HG03378 (cell line): Measurements from ENCODE around the gene TEX13C.
"Not testable (repeated sequence)": the region's sequence is repeated elsewhere in the genome, so short reads cannot be mapped to it uniquely, and the experiment has no call there.

Experiments
- ATAC-seq: cut with Tn5 transposase; IDR thresholded peaks from one replicate; pipeline ENCODE4 v1.9.1; 2021; ENCODE audit warnings: mild to moderate bottlenecking, moderate library complexity; ENCODE audit not compliant: unreplicated experiment

The TEX13C gene

DNA sequence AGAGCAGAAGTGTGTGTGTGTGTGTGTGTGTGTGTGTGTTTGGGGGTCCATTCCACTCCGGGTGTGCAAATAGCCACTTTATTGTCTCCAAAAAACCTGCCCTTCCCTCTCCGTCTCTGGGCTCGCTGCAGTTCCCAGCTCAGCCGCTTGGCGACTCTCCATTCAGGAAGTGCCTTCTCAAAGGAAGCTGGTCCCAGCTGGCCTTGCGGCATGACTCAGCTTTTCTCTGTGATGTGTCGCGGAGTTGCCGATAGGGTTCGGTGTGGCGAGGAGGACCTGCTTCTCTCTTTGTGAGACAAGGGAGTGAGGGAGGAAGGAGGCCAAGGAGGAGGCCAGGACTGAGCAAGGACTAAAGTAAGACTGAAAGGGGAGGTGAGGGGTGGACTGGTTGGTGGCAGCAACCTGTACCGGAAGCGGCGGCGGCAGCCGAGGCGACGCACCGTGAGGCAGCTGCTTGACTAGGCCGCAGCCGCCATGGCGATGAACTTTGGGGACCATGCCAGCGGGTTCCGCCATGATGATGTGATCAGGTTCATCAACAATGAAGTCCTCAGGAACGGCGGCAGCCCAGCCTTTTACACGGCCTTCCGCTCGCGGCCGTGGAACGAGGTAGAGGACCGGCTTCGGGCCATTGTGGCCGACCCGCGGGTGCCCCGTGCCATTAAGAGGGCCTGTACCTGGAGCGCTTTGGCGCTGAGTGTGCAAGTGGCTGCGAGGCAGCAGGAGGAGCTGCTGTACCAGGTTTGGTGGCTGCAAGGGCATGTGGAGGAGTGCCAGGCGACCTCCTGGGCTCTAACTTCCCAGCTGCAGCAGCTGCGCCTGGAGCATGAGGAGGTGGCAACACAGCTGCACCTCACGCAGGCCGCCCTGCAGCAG, at the start of gene TEX13C:
TEX13C (plus strand) TSS at position 226 of the 876 bp plus-strand sequence; CDS start at position 475, 249 bp downstream.
- ATAC-seq, result no peak

DNA sequence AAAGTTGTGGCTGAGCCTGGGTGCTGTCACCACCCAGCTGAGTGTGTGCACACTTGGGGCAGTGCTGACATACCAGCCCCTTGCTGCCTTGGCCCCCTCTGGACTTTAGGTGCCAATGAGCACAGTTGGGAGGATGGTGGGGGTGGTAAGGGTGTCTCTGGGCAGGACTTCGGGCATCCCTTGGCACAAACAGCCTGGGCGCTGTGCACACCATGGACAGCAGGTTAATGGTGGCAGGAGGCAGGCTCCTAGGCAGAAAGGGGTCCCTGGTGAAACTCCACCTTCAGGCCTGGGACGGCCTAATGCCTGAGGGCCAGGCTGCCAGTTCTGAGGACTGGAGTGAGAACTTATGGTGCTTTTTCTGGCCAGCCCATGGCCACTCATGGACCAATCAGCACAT, 32.4 kb upstream of the TEX13C start:
- ATAC-seq, result no peak

DNA sequence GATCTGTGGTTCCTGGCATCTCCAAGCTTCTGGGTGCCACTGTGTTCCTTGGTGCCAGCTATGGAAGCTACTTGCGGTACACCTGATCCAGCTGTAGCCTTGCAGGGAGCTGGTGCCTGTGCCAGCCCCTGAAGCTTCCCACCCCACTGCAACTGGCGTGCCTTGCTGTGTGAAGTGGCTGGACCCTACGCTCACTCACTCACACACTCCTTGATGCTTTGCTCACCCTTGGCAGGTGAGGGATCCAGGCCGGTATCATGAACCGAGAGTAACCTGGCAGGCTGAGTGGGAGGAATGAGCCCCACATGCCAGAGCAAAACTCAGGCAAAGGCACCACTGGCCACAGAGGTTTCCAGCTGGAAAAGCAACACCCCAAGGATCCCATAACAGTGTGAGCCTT, 31.3 kb upstream of the TEX13C start:
- ATAC-seq, result no peak

DNA sequence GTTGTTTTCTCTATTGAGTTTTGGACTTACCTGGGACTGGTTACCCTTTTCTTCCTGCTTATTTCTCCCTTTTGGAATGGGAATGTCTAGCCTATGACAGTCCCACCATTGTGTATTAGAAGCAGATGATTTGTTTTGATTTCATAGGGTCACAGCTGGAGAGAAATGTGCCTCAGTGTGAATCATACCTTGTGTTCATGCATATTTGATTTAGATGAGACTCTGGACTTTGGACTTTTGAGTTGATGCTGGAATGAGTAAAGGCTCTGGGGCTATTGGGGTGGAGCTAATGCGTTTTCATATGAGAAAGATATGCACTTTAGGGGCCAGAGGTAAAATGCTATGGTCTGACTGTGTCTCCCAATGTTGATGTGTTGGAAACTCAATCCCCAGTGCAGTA, 30.5 kb upstream of the TEX13C start:
- ATAC-seq, result no peak

DNA sequence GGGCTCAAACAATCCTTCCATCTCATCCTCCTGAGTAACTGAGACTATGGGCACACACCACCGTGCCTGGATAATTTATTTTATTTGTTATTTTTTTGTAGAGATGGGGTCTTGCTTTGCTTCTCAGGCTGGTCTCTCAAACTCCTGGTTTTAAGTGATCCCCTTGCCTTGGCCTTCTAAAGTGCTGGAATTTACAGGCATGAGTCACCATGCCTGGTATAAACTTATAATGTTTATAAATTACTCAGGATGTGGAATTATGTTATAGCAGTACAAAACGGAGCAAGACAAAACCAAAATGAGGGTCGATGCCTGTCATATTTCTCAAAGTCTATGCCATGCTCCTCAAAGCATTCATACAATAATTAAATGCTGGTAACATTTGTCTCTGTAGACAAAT, 29.8 kb upstream of the TEX13C start:
- no peak for ATAC-seq

DNA sequence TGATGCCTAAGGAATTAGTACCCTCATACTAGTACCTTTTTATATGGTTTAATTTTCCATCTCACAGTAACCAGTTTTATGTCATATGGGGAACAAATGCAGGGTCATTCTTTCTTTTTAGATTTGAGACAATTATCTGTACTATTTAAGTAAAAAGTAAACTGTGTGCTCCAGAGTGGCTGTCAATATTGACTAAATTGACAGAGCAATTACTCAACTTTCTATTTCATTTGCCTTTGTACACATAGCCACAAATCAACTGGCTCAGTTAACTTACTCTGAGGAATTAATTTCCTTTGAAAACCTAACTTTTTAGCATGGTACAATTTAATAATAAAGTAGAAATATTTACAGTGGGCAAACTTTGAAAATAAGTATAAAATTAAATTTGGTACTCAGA, 28.5 kb upstream of the TEX13C start:
- ATAC-seq, result no peak

DNA sequence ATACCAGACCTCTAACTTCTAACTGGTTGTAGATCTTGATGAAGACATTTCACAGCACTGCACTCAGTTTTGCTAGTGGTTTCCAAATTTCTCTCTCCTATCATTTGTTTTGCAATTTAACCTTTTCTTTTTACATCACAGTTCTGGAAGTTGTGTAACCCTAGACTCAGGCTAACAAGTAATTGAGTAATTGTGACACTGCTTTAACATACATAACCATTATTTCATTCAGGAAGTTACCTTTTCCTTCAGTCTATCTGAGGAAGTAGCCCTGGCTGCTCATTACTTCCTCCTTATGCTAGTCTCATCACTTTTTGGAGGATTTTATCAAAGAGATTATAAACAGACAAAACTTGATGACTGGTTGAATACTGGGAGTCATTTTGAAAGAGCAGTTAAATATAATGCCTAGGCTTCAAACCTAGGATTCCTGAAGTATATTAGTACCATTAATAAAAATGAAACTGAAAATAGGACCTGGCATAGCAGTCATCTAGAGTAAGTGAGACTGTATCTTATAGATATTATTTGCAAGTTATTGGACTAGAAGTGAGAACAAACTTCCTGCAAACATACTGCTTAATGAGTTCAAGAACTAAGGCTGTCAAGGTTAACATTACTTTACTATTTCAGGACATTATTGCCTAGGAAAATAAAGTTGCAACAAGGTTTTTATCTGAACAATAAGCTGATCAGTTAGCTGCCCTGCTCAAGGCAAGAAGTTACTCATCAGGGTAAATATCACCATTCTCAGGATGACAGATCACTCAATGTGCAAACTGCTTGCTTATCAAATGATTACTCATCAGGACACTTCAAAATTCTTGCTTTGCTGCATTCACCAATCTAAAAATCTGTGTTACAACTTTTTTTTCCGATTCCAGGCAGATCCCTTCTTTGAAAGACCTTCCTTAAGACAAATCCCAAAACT, 25.6 kb upstream of the TEX13C start:
- ATAC-seq, result peak; percentile 60

DNA sequence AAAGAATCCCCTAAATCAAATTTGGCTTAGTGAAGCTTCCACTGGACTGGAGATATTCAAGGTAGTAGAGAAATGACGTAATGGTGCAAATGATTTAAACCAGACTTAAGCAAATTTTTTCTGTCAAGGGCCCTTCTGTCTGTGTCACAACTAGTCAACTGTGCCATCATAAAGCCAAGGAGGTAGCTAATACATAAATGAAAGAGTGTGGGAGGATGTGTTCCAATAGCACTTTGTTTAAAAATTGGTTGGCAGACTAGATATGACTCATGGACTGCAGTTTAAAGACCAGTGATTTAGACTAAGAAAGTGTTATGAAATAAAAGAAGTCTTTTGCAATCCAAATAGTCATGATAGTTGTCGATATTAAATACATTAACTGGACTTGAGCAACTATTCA, 24.3 kb upstream of the TEX13C start:
- peak; percentile 84 for ATAC-seq

DNA sequence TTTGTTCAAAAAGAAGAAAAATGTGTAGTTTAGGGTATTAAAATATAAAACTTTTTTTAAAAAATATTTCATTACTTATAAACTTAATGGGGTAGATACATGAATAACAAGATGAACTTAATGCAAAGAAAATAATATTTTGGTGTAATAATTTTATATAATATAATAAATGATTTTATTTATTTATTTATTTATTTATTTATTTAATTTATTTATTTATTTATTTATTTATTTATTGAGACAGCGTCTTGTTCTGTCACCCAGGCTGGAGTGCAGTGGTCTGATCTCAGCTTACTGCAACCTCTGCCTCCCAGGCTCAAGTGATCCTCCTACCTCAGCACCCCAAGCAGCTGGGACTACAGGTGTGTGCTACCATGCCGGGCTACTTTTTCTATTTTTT, 20.8 kb upstream of the TEX13C start:
- no peak for ATAC-seq

DNA sequence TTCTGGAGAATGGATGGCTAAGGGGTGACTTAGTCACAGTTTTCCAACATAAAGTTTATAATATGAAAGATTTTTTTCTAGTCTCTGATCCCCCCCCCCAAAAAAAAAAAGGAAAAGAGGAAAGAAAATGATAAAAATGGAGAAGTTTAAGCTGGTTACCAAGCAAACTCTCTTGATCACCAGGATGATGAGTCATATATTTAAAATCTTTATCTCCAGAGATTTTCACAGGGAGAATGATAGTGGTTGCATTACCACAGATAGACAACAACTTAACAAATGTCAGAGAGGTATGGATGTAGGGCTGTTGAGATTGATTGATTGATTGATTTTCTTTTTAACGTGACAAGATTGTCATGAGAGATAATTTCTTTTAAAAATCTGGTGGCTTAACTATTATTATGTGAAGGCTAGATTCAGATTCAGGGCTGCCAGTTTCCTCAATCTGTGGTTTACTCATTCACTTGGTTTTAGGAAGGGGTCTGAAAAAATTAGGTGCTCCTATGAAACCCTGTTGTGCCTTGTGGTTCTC, 13.3 kb upstream of the TEX13C start:
- no peak for ATAC-seq

DNA sequence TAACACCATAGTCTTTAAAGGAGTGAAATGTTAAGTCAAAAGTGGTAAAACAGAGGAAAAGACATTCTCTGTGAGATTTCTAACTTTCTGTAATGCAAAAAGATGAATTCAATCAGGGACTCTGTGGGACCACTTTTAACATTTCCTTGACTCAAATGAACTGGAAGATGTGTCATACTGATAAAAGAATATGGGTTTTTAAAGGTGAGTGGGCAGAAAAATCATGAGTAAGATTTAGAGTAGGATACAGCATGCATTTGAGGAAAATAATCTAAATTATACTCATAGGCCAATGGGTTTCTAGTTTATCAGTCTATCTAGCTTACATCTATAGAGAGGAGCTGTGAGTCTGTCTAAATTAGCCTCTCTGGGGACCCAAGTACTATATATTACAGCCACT, 11.0 kb upstream of the TEX13C start:
- no peak for ATAC-seq

DNA sequence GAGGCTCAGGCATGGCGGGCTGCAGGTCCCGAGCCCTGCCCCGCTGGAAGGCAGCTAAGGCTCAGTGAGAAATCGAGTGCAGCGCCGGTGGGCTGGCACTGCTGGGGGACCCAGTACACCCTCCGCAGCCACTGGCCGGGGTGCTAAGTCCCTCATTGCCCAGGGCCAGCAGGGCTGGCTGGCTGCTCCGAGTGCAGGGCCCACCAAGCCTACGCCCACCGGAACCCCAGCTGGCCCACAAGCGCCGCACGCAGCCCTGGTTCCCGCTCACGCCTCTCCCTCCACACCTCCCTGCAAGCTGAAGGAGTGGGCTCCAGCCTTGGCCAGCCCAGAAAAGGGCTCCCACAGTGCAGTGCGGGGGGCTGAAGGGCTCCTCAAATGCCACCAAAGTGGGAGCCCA, 505 bp upstream of the TEX13C start:
- not testable (repeated sequence) for ATAC-seq

DNA sequence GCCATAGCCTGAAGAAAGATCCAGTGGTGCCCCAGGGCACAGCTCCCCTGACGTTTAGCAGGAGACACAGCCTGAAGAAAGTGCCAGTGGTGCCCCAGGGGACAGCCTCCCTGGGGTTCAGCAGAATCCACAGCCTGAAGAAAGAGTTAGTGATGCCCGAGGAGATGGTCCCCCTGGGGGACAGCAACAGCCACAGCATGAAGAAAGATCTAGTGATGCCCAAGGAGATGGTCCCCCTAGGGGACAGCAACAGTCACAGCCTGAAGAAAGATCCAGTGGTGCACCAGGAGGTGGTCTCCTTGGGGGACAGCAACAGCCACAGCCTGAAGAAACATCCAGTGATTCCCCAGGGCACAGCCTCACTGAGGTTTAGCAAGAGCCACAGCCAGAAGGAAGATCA, 2.8 kb downstream of the TEX13C start:
- ATAC-seq, result no peak

DNA sequence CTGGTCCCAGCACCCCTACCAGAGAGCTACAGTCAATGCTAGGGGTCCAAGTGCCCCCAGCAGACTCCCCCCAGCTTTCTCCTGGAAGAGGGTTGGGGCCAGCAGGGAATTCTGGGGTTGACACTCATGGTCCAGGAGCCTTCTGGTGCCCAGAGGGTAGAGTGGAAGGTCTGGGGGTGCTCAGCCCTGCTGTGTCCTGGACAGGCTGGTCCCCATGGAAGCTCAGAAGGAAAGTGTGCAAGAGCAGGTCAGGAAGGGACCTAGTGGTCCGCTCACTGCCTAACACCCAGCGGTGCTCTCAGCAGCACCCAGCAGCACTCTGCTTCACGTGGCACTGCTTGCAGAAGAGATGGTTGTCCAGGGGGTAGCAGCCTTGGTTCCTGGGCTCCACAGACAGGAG, 6.9 kb downstream of the TEX13C start:
- no peak for ATAC-seq

DNA sequence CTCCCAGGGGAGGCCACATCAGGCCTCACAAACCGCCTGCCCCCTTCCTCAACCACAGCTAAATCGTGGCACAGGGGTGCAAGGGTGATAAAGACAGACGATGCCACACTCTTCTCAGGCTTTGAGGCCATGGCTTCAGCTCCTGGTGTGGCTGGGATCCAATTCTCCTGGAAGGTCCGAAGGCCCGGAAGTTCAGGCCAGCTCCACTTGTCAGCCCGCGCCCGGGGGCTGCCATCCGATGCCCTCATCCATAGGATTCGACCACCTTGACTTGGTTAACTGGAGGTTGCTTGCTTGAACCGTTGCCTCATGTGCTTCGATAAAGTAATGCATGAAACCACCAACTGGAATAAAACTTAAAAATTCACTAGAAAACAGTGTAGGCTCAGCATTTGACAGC, 8.2 kb downstream of the TEX13C start:
- no peak for ATAC-seq

DNA sequence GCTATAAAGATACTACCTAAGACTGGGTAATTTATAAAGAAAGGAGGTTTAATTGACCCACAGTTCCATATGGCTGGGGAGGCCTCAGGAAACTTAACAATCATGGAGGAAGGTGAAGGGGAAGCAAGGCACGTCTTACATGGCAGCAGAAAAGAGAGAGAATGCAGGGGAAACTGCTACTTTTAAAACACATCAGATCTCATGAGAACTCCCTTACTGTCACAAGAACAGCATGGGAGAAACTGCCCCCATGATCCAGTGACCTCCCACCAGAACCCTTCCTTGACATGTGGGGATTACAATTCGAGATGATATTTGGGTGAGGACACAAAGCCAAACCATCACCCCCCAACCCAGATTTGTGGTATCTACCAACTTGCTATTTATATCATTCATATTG, 13.9 kb downstream of the TEX13C start:
- no peak for ATAC-seq

DNA sequence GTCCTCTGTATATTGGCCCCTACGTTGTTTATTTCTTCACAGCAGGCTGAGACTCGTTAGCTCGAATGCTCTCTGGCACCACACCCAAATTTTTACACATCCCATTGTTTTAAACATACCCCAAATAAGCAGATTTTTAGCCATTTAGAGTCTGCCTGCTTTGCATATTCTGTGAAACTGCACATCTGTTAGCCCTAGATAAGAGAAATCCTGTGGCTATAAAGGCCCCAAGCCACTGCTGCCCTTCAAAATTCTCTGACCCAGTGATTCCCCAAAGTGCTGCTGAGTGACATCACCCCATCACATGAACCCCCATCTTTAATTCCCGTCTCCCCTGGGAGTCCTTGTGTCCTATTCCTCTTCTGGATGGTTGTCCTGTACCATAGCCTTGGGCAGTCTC, 20.8 kb downstream of the TEX13C start:
- no peak for ATAC-seq

DNA sequence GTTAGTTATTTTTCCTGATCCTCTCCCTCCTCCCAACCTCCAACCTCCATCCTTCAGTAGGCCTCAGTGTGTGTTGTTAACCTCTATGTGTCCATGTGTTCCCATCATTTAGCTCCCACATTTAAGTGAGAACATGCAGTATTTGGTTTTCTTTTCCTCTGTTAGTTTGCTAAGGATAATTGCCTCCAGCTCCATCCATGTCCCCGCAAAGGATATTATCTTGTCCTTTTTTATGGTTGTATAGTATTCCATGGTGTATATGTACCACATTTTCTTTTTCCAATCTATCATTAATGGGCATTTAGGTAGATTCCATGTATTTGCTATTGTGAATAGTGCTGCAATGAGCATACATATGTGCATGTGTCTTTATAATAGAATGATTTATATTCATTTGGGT, 54.5 kb downstream of the TEX13C start:
- ATAC-seq, result no peak
